ENCODE measurements around the gene RASA2. TPM values are rescaled to one million over a fixed set of nuclear protein-coding genes. Genes with fewer than 3 reads are reported as not detected.
"Not testable (repeated sequence)": the region's sequence is repeated elsewhere in the genome, so short reads cannot be mapped to it uniquely, and the experiment has no call there.

Gene RASA2
- total RNA-seq, 4 donors from 2014 or later: 9.1 to 12.8 (median 10.6) TPM

- peaks cover 5 to 15% (median 7%) of the 10 kb centered on the region in 4 donors for H3K4me1 ChIP-seq
- 100% methylated on average over 1 of the region's 1 CpG for WGBS
- H3K27me3 ChIP-seq: no peaks in the 10 kb centered on the region
- TF ChIP-seq POLR2A (IDR thresholded peaks at IDR 0.05; ENCODE audit: low read depth) (no peak), CTCF (IDR thresholded peaks at IDR 0.05) (no peak), EP300 (IDR thresholded peaks at IDR 0.05) (no peak), POLR2AphosphoS5 (IDR thresholded peaks at IDR 0.05) (no peak)
- intact Hi-C loops (cut with DNase I): no loop called here
- no peaks in the 10 kb centered on the region for H3K9me3 ChIP-seq
- no peak for DNase-seq (ENCODE audit: extremely low spot score)
- no peak overlapping the region for H3K4me3 ChIP-seq
- no peaks in the 10 kb centered on the region for H3K36me3 ChIP-seq
- H3K27ac ChIP-seq (replicated peaks in 1 of 4): no peak overlapping the region
Observed at GRCh38 chr3:141493184-141493583, 6.4 kb downstream of the RASA2 start.

GRCh38 chr3:141497589-141497988 is 10.8 kb downstream of the RASA2 start:
- DNase-seq (ENCODE audit: extremely low spot score); H3K27ac ChIP-seq (replicated peaks in 1 of 4); intact Hi-C loops (cut with DNase I); H3K27me3 ChIP-seq; H3K4me3 ChIP-seq; H3K36me3 ChIP-seq; H3K9me3 ChIP-seq: not testable (repeated sequence)
- peaks cover 0 to 11% (median 8%) of the 10 kb centered on the region in 4 donors for H3K4me1 ChIP-seq
- 78% methylated on average over 4 of the region's 4 CpGs for WGBS

DNA sequence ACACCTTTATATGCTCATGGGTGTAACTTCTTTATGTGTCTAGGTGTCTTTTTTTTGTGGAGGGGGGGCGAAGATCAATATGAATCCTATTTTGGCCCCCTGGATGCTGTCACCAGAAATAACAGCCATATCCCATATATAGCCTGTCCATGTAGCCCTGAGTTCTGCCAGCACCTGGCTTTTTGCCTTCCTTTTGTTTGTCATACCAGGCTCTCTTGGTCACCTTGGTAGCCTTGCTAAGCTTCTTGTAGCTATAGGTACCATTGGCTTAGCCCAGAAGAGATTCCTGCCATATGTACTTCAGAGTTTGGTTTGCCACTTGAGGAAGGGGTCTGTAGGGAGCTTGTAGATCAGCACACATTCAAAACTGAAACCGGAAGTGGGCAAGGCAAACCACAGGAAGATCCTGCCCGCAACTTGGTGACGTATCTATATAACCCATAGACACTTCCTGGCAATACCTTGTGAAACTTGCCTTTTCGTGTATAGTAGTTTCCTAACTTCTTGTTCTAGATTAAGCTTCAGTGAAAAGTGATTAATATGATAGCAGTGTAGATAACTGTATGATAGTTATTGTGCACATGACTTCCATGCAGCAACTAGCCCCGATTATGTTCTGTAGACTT is 11.9 kb downstream of the RASA2 start:
- Histone ChIP-seq H3K4me1 (peaks cover 0 to 11% (median 8%) of the 10 kb centered on the region in 4 donors), H3K27me3 (no peaks in the 10 kb centered on the region), H3K4me3 (no peak overlapping the region), H3K9me3 (no peaks in the 10 kb centered on the region), H3K27ac (replicated peaks in 1 of 4) (no peak overlapping the region), H3K36me3 (no peaks in the 10 kb centered on the region)
- DNase-seq (ENCODE audit: extremely low spot score): no peak
- WGBS: 74% methylated on average over 6 of the region's 6 CpGs
- TF ChIP-seq EP300 (IDR thresholded peaks at IDR 0.05) (no peak), POLR2AphosphoS5 (IDR thresholded peaks at IDR 0.05) (no peak), CTCF (IDR thresholded peaks at IDR 0.05) (no peak), POLR2A (IDR thresholded peaks at IDR 0.05; ENCODE audit: low read depth) (no peak)
- intact Hi-C loops (cut with DNase I): no loop called here

DNA sequence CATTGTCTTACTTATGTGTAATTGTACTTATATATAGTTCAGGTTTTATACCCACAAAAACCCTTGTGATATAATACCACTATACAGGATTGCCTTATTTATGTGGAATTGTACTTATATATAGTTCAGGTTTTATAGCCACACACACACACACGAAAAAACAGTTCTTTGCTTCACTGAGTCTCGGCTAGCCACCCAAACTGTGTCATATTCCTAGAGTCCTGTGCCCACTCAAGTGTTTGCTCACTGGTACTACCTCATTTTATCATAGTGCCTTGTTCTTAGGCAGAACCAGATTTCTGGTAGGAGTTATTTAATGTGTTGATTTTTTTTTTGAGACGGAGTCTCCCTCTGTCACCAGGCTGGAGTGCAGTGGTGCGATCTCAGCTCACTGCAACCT is 12.5 kb downstream of the RASA2 start:
- Histone ChIP-seq H3K9me3 (no peaks in the 10 kb centered on the region), H3K27ac (replicated peaks in 1 of 4) (no peak overlapping the region), H3K4me3 (no peak overlapping the region), H3K4me1 (peaks cover 0 to 11% (median 8%) of the 10 kb centered on the region in 4 donors), H3K27me3 (no peaks in the 10 kb centered on the region), H3K36me3 (no peaks in the 10 kb centered on the region)
- no peak for DNase-seq (ENCODE audit: extremely low spot score)
- intact Hi-C loops (cut with DNase I): no loop called here
- no peak for TF ChIP-seq POLR2A (IDR thresholded peaks at IDR 0.05; ENCODE audit: low read depth)
- TF ChIP-seq EP300 (IDR thresholded peaks at IDR 0.05): no peak
- TF ChIP-seq CTCF (IDR thresholded peaks at IDR 0.05): no peak
- TF ChIP-seq POLR2AphosphoS5 (IDR thresholded peaks at IDR 0.05): no peak
- WGBS: 94% methylated on average over 4 of the region's 4 CpGs

GRCh38 chr3:141499965-141500364 is 13.1 kb downstream of the RASA2 start:
- Histone ChIP-seq H3K4me1 (peaks cover 4 to 11% (median 8%) of the 10 kb centered on the region in 4 donors), H3K27ac (replicated peaks in 1 of 4) (no peak overlapping the region), H3K27me3 (no peaks in the 10 kb centered on the region), H3K4me3 (no peak overlapping the region), H3K9me3 (no peaks in the 10 kb centered on the region), H3K36me3 (no peaks in the 10 kb centered on the region)
- intact Hi-C loops (cut with DNase I): no loop called here
- TF ChIP-seq CTCF (IDR thresholded peaks at IDR 0.05) (no peak), EP300 (IDR thresholded peaks at IDR 0.05) (no peak), POLR2A (IDR thresholded peaks at IDR 0.05; ENCODE audit: low read depth) (no peak), POLR2AphosphoS5 (IDR thresholded peaks at IDR 0.05) (no peak)
- no peak for DNase-seq (ENCODE audit: extremely low spot score)
